ENCODE results near the gene DCAF8L2. TPM values are rescaled to one million over a fixed set of nuclear protein-coding genes. Genes with fewer than 3 reads are reported as not detected.

Gene DCAF8L2
- total RNA-seq, 2 donors from 2014 or later, result not detected

DNA sequence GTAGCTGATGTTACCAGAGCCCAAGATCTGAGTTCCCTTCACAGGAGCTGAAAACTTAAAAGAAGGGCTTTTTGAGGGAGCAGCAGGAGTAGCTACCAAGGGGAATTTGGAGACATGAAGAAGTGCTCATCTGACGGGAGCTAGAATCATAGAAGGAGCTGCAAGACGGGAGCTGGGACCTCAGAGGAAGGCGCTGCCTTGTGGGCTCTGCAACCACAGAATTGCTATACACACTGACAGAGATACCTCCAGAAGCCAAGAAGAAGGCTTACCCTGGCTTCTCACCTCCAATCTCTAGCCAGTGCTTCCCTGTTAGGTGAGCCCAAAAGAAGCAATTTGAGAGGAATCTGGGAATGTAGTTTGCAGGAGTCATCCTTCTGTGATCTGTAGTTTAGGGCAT lies 35.9 kb downstream of the DCAF8L2 start:
- no peaks in the 10 kb centered on the region for H3K9me3 ChIP-seq
- TF ChIP-seq, protein P1, sequence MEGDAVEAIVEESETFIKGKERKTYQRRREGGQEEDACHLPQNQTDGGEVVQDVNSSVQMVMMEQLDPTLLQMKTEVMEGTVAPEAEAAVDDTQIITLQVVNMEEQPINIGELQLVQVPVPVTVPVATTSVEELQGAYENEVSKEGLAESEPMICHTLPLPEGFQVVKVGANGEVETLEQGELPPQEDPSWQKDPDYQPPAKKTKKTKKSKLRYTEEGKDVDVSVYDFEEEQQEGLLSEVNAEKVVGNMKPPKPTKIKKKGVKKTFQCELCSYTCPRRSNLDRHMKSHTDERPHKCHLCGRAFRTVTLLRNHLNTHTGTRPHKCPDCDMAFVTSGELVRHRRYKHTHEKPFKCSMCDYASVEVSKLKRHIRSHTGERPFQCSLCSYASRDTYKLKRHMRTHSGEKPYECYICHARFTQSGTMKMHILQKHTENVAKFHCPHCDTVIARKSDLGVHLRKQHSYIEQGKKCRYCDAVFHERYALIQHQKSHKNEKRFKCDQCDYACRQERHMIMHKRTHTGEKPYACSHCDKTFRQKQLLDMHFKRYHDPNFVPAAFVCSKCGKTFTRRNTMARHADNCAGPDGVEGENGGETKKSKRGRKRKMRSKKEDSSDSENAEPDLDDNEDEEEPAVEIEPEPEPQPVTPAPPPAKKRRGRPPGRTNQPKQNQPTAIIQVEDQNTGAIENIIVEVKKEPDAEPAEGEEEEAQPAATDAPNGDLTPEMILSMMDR (IDR thresholded peaks at IDR 0.05), result no peak
- no peak overlapping the region for H3K27ac ChIP-seq
- no peaks in the 10 kb centered on the region for H3K36me3 ChIP-seq
- no peak for DNase-seq (ENCODE audit: low spot score)
- no peak overlapping the region for H3K4me3 ChIP-seq
- no peaks in the 10 kb centered on the region for H3K4me1 ChIP-seq
- H3K27me3 ChIP-seq, result no peaks in the 10 kb centered on the region

DNA sequence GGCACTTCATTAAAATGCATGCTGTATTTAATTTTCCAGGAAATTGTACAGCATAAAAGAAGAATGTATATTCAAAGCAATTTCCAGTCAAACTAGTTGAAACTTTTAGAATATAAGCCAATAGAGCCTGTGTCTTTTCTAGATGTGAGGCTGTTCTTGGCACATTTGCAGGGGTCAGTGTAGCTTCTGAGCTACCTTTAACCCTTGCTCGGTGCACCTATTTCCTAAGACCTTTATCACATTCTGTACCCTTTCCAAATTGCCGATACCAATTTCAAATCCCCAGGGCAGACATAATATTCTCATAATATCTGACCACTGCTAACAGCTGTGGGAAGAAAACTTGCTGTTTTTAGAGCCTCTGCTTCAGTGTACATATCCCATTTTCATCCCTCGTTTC lies 43.2 kb downstream of the DCAF8L2 start:
- no peak for DNase-seq (ENCODE audit: low spot score)
- TF ChIP-seq, protein P1 (IDR thresholded peaks at IDR 0.05), result no peak
- Histone ChIP-seq H3K36me3 (no peaks in the 10 kb centered on the region), H3K4me1 (no peaks in the 10 kb centered on the region), H3K4me3 (no peak overlapping the region), H3K9me3 (no peaks in the 10 kb centered on the region), H3K27ac (no peak overlapping the region), H3K27me3 (no peaks in the 10 kb centered on the region)

DNA sequence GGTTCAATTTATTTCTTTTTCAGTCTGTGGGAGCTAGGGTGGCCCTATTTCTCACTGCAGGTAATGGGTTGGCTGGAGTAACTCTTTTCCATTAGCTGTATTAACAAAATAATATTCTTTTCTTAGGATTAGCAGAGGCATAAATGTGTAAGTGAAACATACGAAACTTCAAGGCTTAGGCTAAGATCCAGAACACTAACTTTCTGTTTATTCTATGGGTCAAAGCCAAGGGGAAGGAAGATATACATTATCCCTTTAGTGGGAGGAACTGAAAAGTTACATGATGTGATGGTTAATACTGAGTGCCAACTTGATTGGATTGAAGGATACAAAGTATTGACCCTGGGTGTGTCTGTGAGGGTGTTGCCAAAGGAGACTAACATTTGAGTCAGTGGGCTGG lies 66.4 kb downstream of the DCAF8L2 start:
- no peaks in the 10 kb centered on the region for H3K4me1 ChIP-seq
- no peaks in the 10 kb centered on the region for H3K27me3 ChIP-seq
- H3K4me3 ChIP-seq, result no peak overlapping the region
- no peak for DNase-seq (ENCODE audit: low spot score)
- no peak overlapping the region for H3K27ac ChIP-seq
- no peaks in the 10 kb centered on the region for H3K9me3 ChIP-seq
- TF ChIP-seq, protein P1 (IDR thresholded peaks at IDR 0.05), result no peak
- H3K36me3 ChIP-seq, result no peaks in the 10 kb centered on the region

DNA sequence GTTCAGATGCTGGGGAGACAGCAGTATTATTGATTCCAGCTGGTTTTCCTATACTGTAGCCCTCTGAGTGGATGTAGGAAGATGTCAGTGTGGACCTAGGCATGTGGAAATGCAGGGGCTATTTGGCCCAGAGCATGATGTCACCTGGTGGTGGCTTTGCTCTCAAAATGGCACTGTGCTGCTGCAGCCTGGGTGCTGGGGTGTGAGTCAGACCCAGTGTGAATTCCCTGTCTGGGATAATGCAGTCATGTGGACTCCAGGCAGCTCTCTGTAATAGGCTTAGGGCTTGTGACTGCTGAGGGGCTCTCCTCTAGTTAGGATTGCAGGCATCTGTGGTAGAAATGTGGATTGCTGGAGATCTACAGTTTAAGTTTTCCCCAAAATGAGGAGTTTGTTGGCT lies 70.7 kb downstream of the DCAF8L2 start:
- TF ChIP-seq, protein P1 (IDR thresholded peaks at IDR 0.05), result no peak
- Histone ChIP-seq H3K27me3 (no peaks in the 10 kb centered on the region), H3K9me3 (no peaks in the 10 kb centered on the region), H3K4me1 (no peaks in the 10 kb centered on the region), H3K27ac (no peak overlapping the region), H3K4me3 (no peak overlapping the region), H3K36me3 (no peaks in the 10 kb centered on the region)
- no peak for DNase-seq (ENCODE audit: low spot score)

DNA sequence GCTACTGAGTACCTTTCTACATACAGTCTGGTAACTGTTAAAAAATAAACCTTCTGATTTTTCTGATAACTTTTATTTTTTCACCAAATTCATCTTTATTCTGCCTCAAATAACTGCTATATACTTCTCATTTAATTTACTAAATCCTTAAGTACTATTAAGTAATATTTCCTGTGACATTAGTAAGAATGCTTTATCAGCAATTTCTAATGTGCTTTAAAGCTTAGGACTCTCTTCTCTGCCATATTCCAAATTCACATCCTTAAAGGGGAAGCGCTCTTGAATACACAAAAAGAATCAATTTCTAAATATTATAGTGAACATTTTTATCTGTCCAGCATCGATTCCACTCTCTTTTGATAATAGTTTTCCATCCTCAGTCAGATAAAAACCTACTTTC lies 81.1 kb downstream of the DCAF8L2 start:
- Histone ChIP-seq H3K36me3 (no peaks in the 10 kb centered on the region), H3K9me3 (no peaks in the 10 kb centered on the region), H3K4me3 (no peak overlapping the region), H3K27me3 (no peaks in the 10 kb centered on the region), H3K4me1 (no peaks in the 10 kb centered on the region), H3K27ac (no peak overlapping the region)
- TF ChIP-seq, protein P1 (IDR thresholded peaks at IDR 0.05), result no peak
- DNase-seq (ENCODE audit: low spot score), result no peak

DNA sequence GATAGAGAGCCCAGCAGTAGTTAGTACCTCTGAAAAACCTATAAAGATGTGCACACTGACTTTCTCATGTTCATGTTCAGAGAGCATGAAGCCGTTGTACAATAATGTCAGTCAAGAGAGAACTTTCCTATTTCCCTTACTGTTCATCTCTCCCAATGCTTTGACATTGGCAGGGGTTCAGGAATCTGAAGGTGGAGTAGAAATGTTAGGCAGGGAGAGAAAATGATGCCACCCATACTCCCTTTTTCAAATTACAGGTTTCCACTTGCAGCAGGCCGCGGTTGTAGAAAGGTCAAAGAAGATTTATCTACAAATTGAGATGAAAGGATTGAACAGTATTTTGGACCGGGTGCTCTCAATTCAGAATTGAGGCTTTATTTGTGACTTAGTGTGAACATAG lies 84.3 kb downstream of the DCAF8L2 start:
- TF ChIP-seq, protein P1 (IDR thresholded peaks at IDR 0.05), result no peak
- Histone ChIP-seq H3K27ac (no peak overlapping the region), H3K9me3 (no peaks in the 10 kb centered on the region), H3K27me3 (no peaks in the 10 kb centered on the region), H3K4me3 (no peak overlapping the region), H3K36me3 (no peaks in the 10 kb centered on the region), H3K4me1 (no peaks in the 10 kb centered on the region)
- no peak for DNase-seq (ENCODE audit: low spot score)

All from right atrium auricular region (tissue), 2 donors.